GM19468 (cell line): ENCODE measurements around the gene EHBP1.

Experiments used
- ATAC-seq: cut with Tn5 transposase; IDR thresholded peaks from one replicate; pipeline ENCODE4 v1.9.1; 2021; ENCODE audit warnings: mild to moderate bottlenecking, moderate library complexity, moderate number of reproducible peaks; ENCODE audit not compliant: unreplicated experiment; ENCODE audit errors: extremely low read depth

Gene EHBP1

DNA sequence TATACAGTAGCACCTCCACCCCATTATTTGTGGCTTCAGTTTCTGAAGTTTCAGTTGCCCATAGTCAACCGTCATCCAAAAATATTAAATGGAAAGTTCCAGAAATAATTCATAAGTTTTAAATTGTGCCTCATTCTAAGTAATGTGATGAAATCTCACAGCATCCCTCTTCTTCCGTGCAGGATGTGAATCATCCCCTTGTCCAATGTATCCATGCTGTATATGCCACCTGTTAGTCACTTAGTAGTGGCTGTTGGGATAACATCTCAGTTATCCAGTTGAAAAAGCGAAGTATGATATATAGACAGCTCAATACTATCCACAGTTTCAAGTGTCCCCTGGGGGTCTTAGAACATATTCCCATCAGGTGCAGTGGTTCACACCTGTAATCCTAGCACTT is 226.0 kb downstream of the EHBP1 start:
- ATAC-seq: no peak

DNA sequence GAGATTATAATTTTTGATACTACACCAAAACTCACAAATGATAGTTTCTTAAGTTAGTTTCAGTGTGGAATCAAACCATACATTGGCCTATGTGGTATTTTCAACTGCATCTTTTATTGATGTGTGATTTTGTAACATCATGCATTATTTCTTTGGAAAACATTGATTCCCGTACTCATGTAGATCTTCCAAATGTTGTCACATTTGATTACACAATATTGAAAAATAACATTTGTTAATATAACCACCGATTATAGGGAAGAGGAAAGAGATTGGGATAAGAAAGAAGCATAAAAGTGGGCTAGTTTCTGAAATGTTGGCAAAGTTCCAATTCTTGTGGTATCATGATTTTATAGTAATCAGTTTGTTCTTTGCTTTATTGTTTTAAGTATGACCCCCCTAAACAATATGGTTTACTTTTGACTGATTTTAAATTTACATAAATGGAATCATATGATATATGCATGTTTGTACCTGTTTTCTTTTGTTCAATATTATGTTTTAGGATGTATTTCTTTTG is 227.9 kb downstream of the EHBP1 start:
- ATAC-seq: no peak

DNA sequence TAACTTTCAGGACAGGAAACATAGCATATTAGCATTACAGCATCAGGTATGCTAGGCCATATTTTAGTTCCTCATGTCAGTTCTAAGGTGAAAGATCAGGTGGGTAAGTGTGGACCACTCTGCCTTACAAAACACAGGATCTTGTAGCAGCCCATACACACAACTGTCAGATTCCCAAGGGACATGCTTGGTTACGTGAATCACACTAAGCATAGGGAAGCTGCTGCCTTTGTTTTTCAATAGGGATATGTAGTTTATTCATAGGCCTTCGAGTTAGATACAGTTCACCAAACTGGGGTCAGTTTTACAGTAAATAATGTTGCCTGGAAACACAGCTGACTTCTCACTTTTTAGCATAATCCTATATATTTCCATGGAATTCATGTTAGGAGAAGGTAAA is 229.0 kb downstream of the EHBP1 start:
- ATAC-seq: no peak

DNA sequence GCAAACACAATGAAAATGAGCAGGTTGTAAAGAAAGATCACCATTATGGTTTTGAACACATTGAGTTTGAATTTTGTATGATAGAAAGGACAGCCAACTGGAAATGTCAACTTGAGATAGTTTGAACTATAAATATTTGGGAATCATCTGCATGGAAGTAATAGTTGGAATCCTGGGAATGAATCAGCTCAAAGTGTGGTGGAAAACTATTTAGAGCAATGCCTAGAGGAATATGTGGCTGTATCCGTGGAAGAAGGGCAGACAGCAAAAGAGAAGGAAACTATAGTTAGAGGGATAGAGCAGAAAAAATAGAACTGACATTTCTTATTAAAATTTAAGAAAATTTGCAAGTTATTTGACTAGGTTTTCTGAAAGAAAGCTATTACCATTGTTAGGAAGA is 232.6 kb downstream of the EHBP1 start:
- ATAC-seq: no peak

DNA sequence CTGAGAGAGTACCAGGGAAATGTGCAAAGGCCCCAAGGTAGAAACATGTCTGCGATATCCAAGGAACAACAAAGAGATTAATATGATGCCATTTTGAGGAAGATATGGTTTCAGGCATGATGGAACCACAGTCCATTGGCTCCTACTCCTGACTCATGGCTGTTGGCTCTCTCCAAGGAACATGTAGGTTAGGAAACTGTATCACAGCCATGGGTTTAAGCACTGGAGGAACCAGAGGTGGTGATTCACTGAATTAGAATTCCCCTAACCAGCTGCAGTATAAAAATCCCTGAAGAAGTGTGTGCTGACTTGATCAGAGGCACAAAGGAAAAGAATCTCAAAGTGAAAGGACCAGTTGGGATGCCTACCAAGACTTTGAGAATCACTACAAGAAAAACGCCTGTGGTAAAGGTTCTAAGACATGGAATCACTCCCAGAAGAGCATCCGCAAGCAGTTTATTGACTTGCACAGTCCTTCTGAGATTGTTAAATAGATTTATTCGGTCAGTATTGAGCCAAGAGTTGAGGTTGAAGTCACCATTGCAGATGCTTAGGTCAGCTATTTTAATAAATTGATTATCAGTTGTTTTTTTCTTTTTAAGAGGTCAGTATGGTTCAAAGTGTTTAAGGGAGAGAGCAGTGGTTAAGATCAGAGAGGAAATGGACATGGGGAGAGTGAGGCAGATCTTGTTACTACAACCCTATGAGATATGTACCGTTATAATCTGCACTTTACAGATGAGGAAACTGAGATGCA is 234.4 kb downstream of the EHBP1 start:
- ATAC-seq: no peak

DNA sequence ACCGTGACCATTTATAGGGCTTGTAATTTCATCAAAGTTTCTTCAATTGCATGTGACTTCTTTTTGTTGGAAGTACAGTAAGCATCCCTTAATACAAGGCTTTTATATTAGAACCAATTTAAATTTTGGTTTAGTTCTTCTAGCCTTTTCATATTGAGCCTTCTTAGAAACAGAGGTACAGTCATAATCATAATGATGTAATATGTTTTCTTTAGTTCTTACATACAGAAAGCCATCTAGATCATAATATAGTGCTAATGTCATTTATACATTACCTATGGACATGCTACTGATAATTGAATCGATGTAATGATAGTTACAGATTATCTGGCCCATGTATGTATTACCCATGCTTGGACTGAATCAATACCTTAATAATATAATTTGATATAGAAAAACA is 235.2 kb downstream of the EHBP1 start:
- ATAC-seq: no peak

DNA sequence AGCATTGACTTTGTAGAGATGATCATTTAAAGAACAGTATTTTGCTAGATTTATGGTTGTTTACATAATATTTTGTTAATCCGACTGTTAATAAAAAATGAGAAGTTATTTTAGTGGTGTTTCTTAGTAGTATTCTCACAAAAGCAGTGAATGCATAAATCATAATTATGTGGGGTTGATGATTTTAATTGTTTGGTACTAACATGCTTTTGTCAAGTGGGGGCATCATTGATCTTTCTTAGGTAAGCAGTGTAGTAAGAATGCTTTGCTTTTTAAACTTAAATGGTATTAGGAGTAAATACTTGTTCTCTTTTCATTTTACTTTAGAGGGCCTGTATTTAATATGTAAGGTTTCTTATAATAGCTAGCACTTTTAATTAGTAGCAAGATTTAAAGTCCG is 235.9 kb downstream of the EHBP1 start:
- ATAC-seq: no peak

DNA sequence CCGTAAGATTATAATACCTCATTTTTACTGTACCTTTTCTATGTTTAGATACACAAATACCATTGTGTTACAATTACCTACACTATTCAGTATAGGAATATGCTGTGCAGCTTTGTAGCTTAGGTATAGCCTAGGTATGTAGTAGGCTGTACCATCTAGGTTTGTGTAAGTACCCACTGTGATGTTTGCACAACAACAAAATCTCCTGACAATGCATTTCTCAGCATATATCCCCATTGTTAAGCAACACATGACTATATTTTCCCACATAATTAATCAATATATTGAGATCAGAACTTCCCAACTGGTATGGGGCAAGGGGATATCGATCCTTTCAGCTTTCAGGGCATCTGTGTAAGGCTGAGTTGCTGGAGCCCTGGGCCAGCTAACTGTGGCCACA is 238.8 kb downstream of the EHBP1 start:
- no peak for ATAC-seq

DNA sequence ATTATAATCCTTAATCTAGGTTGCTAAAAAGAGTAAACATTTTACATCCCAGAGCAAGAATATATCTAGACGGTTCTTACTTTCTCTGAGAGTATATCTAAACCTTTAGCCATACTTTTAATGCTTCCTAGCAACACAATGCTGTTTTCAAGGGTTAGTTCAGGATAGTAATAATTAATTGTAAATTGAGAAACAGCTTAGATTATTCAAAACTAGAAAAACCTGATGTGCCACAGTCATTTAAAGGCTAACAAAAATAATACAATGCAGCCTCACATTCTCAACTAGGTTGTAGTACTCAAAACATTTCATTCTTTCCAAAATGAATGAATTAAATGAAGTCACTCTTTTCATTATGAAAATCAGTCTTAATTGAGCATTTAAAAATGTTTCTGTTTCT is 241.9 kb downstream of the EHBP1 start:
- ATAC-seq: no peak

DNA sequence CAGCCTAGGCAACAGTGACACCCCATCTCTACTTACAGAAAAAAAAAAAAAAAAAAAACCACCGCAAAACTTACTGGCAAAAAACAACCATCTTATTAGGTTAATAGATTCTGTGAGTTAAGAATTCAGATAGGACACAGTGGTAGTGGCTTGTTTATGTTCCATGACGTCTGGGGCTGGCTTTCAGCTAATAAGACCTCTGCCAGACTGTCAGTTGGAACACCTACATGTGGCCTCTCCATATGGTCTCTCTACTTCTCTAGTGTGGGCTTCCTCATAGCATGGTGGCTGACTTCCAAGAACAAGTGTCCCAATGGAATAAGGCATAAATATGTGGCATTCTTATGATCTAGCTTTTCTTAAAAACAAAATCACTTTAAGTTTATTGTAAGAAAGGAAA is 251.1 kb downstream of the EHBP1 start:
- no peak for ATAC-seq

DNA sequence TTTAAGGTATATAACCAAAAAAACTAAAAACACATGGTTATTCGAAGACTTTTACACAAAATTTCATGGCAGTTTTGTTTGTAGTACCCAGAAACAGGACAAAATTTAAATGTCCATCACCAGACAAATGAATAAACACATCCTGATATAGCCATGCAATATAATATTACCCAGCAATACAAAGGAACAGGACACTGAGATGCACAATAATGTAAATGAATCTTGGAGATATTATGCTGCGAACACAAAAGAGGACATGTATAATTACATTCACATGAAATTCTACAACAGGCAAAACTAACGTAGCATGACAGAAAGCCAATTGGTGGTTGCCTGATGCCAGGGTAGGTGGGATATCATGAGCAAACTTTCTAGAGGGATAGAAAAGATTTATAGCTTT is 252.7 kb downstream of the EHBP1 start:
- ATAC-seq: no peak

DNA sequence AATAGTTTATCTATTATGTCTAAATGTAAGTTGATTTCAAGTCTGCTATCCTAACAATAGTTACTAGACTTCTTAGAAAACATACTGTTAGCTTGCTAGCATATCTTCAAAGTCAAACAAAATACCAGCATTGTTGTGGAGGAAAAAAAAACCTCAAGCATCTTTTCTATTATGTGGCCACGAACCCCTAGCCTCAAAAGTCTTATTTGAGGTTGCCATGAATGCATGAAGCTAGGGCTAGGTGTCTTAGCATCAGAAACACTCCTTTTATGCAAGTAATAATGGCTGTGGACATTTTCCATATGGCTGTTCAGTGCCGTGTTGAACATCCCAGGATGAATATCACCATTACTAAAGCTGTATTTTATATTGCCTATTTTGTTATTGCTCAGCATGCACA is 258.5 kb downstream of the EHBP1 start:
- ATAC-seq: no peak

DNA sequence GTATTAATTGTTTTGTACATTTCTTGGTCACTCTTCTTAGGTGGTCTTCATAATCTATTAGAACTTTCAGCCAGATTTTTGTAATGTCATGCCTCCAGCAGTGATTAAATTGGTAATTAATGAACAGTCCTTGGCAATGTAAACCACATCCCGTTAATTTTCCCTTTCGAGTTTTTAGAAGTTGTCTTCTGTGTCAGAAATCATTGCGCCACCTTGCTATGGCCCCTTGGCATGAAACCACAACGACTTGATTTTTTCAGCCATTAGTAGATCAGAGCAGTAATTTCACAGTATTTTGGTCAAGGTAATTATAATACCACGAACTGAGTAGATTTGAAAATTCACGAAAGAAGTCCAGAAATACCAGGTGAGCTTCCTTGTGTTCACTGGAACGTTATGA is 259.2 kb downstream of the EHBP1 start:
- ATAC-seq: no peak

DNA sequence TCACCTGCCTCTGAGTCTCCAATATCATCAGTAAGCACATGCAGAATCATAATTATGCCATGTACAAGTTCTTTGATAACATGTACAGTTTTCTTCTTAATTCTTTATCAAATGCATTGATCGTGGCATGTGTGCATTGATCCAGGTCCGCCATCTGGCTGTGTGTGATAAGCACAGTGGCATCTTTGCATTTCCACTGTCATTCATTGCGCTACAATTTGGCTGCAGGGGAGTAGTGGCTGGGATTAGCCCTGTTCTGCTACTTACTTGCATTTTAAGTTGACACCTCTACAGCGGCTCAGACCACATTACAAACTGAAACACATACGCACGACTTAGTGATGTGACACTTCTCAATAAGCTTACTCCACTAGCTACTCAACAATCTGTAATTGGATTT is 261.5 kb downstream of the EHBP1 start:
- ATAC-seq: no peak

DNA sequence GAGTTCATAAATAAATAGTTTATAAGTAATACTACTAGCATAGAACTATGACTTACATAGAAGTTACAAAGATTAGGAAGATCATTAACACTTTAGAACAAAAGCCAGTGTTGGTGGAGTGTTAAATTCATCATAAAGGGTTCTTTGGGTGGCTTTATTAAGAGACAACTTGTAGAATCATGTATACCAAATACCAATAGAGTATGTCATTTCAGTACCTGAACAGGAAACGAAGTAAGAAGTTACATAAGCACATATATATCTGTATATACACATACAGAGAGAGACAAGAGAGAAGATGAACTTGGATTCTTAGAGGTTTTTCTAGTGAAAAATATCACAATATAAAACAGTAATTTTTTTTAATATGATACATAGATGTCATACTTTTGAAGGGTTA is 262.7 kb downstream of the EHBP1 start:
- no peak for ATAC-seq

DNA sequence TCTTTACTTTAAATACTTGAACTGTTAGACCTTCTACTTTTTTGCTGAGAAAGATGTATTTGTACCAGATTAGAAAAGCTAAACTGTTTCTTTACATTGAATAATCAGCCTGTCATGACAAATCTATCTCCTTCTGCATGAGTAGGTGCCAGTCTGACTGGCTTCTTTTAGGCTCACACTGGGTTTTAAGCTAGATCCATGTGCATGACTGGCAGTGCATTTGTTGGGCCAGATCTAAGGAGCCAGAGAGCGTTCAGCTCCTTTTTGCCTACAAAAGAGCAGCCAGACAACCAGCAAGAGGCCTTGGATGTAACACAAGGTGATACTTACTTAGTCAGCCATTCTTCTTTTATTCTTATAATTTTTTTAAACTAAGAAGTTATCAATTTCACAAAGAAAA is 263.2 kb downstream of the EHBP1 start:
- no peak for ATAC-seq

DNA sequence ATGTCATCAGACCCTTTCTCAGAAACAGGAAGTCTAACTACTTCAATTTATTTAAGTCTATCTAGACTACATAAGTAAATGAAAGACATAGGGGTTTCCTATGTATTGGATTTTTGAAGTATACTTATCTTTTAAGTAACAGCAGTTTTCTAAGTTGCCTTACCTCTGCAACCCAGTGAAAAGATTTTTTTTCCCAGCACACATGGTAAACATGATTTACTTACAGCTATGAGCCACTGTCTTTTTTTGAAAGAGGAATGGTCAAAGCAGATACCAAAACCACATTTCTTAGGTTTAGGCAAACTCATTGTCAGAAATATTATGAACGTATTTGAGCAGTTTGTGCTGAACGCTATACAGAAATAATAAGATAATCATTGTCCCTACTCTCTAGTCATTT is 266.4 kb downstream of the EHBP1 start:
- no peak for ATAC-seq

DNA sequence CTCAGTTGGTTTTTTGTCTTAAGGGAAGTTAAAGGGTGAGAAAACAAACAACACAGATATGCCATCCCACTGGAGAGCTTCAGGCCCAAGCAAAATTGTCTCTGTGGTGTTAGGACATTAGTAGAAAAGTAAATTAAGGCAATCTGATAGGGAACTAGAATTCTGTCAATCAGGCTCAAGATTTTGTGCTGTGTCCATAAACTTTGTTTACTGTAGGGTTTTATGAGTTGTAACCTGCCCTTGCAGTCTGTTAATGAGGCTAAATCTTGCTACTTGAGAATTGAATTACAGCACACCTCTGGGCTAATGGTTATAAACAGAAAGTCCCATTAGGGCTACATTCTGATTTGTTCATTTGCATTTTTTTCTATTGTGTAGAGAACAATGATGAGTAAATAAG is 267.1 kb downstream of the EHBP1 start:
- no peak for ATAC-seq

DNA sequence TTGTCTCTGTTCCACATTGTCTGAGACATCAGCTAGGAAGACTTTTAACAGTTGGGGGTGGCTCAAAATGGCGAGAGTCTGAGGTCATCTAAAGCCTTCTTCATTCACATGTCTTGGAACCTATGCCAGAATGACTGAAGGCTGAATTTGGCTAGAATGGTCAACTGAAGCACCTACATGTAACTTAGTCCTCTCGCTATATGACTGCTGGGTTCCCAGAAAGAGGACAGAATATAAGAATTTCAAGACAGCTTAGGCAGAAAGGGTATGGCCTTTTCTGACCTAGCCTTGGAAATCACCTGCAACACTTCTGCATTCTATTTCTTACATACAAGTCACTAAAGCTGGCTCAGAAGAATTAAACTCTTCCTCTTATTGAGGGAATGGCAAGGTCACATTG is 269.5 kb downstream of the EHBP1 start:
- no peak for ATAC-seq

DNA sequence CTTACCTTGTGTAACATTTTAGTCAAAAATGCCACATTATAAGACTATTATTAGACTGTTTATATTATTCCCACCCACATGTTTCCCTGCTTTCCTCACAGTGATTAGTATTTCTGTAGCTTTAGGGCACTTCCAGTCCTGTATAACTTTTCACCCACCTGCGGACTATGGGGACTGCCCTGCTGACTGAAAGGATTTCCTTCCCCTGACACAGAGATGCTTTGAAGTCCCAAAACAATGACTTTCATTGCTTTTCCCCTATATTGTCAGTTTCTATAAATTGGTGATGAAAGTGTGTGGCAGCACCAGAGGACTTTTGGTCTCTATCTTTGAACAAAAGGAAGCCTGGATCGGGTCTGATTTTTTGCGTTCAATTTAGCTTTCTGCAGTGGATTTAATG is 286.1 kb downstream of the EHBP1 start:
- ATAC-seq: no peak

DNA sequence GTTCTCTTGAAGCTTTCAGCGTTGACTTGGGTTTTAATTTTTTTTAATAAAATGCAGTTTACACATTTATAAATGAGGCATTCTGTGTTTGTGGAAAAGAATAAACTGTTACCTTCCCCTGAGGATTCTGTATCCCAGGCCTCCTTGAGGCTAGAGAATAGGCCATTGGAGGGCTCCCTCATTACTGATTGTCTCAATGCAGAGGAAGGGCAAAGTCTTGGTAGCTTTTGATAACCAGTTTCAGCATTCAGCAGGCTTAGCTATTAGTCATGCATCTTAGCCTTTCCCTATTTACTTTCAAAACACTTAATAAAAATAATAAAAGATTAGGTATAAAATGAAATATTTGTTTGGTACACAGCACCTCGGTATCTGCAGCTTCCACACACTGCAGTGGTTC is 287.0 kb downstream of the EHBP1 start:
- ATAC-seq: no peak

DNA sequence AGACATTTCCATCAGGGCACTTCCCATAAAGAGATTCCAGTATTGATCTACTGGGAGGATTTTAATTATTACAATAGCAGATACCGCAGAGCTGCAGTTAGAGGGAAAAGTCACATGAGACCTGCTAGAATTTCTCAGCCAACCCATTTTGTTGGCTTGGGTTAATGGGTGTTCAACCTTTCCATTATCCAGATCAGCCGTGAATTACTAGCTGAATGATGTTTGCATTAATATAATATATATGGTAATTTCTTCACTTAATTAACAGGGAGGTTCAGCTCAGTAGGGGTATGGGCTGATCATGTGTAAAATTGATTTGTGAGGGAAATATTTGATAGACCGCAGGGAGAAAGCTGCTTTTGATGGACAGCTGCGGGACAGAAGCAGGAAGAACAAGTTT is 288.7 kb downstream of the EHBP1 start:
- no peak for ATAC-seq
